GM23338 (cell line): ENCODE data around the gene AKAP13. TPM values are rescaled to one million over a fixed set of nuclear protein-coding genes. Genes with fewer than 3 reads are reported as not detected.

ENCODE experiments used
- ATAC-seq: fragments of 200-7000 bp; cut with Tn5 transposase; 3 replicates; pipeline ENCODE4 v1.9.1; 2020
- DNase-seq: peaks from one replicate; pipeline ENCODE4 v3.0.0-alpha.2; 2015; ENCODE audit warnings: low spot score
- H2AFZ ChIP-seq: fragments of 200-600 bp; sonication (generic); 2 replicates; pipeline ENCODE4 v1.8.0; 2016; ENCODE audit warnings: antibody characterized with exemption, mild to moderate bottlenecking, moderate library complexity
- H3F3A ChIP-seq: fragments of 200-600 bp; sonication (generic); replicated peaks from 2 replicates; pipeline ENCODE4 v1.8.0; 2017; ENCODE audit warnings: antibody characterized with exemption, mixed run types, low read depth
- H3K27ac ChIP-seq: fragments of 200-600 bp; sonication (generic); 2 replicates; pipeline ENCODE4 v1.6.1; 2016; ENCODE audit warnings: low read depth
- H3K27me3 ChIP-seq: fragments of 200-600 bp; sonication (generic); 2 replicates; pipeline ENCODE4 v1.8.0; 2016; ENCODE audit warnings: mild to moderate bottlenecking, mixed run types, moderate library complexity; ENCODE audit not compliant: insufficient read depth
- H3K36me3 ChIP-seq: fragments of 200-600 bp; sonication (generic); 2 replicates; pipeline ENCODE4 v1.8.0; 2016; ENCODE audit warnings: mild to moderate bottlenecking; ENCODE audit not compliant: insufficient read depth
- H3K4me1 ChIP-seq: fragments of 200-600 bp; sonication (generic); 2 replicates; pipeline ENCODE4 v1.8.0; 2016; ENCODE audit warnings: mild to moderate bottlenecking, moderate library complexity; ENCODE audit not compliant: insufficient read depth
- H3K4me2 ChIP-seq: fragments of 200-600 bp; sonication (generic); 2 replicates; pipeline ENCODE4 v1.7.1; 2017; ENCODE audit warnings: mixed run types
- H3K4me3 ChIP-seq: fragments of 200-600 bp; sonication (generic); 2 replicates; pipeline ENCODE4 v1.6.1; 2016; ENCODE audit warnings: mixed run types
- H3K79me2 ChIP-seq: fragments of 200-600 bp; sonication (generic); replicated peaks from 2 replicates; pipeline ENCODE4 v1.8.0; 2017; ENCODE audit warnings: mild to moderate bottlenecking; ENCODE audit not compliant: insufficient read depth
- H3K9me2 ChIP-seq: fragments of 200-600 bp; sonication (generic); 2 replicates; pipeline ENCODE4 v1.8.0; 2017; ENCODE audit not compliant: insufficient read depth
- H4K20me1 ChIP-seq: fragments of 200-600 bp; sonication (generic); replicated peaks from 2 replicates; pipeline ENCODE4 v1.8.0; 2017; ENCODE audit warnings: mild to moderate bottlenecking; ENCODE audit not compliant: insufficient read depth
- H3K27ac Mint-ChIP-seq: 2 replicates; pipeline ENCODE4 v1.8.0; 2020; ENCODE audit warnings: inconsistent platforms, mild to moderate bottlenecking, moderate library complexity, mixed read lengths
- H3K27me3 Mint-ChIP-seq: 3 replicates; pipeline ENCODE4 v1.8.0; 2022; ENCODE audit warnings: low read depth, mild to moderate bottlenecking, moderate library complexity, mixed read lengths, inconsistent platforms; ENCODE audit not compliant: insufficient read depth, poor library complexity
- H3K36me3 Mint-ChIP-seq: 3 replicates; pipeline ENCODE4 v1.8.0; 2021; ENCODE audit warnings: low read depth, mild to moderate bottlenecking, inconsistent platforms, moderate library complexity, mixed read lengths
- H3K4me1 Mint-ChIP-seq: 3 replicates; pipeline ENCODE4 v1.8.0; 2020; ENCODE audit warnings: mild to moderate bottlenecking, inconsistent platforms, mixed read lengths
- H3K4me3 Mint-ChIP-seq: 3 replicates; pipeline ENCODE4 v1.8.0; 2021; ENCODE audit warnings: moderate library complexity, mild to moderate bottlenecking, inconsistent platforms, mixed read lengths
- H3K9me3 Mint-ChIP-seq: 3 replicates; pipeline ENCODE4 v1.8.0; 2020; ENCODE audit warnings: moderate library complexity, mild to moderate bottlenecking, inconsistent platforms, mixed read lengths
- CREB1 ChIP-seq: fragments of 250-450 bp; sonication (Bioruptor Pico); IDR thresholded peaks from 2 replicates; pipeline ENCODE4 v1.5.0; 2020; ENCODE audit warnings: low read depth, mild to moderate bottlenecking, moderate library complexity
- CTCF ChIP-seq, 2 experiments: fragments of 200-600 bp in 1 of 2; sonication (generic) in 1 of 2; conservative IDR thresholded peaks; 2 replicates each; pipeline versions ENCODE4 v1.5.1 to v1.6.1; 2016 to 2017; ENCODE audit warnings: antibody characterized with exemption in 2 of 2, low read depth in 2 of 2, mild to moderate bottlenecking in 2 of 2, moderate library complexity in 1 of 2
- EZH2 ChIP-seq: fragments of 200-600 bp; sonication (generic); IDR thresholded peaks from one replicate; pipeline ENCODE4 v1.8.0; 2017; ENCODE audit warnings: antibody characterized with exemption, mild to moderate bottlenecking, low read depth; ENCODE audit not compliant: unreplicated experiment
- EZH2phosphoT487 ChIP-seq: fragments of 200-600 bp; sonication (generic); IDR thresholded peaks from one replicate; pipeline ENCODE4 v1.8.1; 2018; ENCODE audit warnings: antibody characterized with exemption; ENCODE audit not compliant: unreplicated experiment
- POLR2AphosphoS5 ChIP-seq: IDR thresholded peaks from 2 replicates; pipeline ENCODE4 v1.6.1; 2016; ENCODE audit warnings: antibody characterized with exemption, low read depth
- long read RNA-seq: library from polyadenylated mRNA; unstranded; transcript quantifications from one replicate; pipeline ENCODE4 v2.0.0, GENCODE V29; 2020; ENCODE audit not compliant: unreplicated experiment
- polyA plus RNA-seq: library from polyadenylated mRNA; unstranded; fragments of >200 nt; fragmentation: Nextera tagmentation; extraction: Ambion mirVana; gene quantifications from 2 replicates; pipeline ENCODE4 v1.2.1, GENCODE V29; 2016
- total RNA-seq: library from RNA; depleted of rRNA; stranded (reverse); fragments of >200 nt; shearing (Covaris generic); gene quantifications from 2 replicates; pipeline ENCODE4 v1.2.3, GENCODE V29; 2014; rRNA removed
- TF ChIP-seq, protein P1 (sequence below): IDR thresholded peaks from 2 replicates; pipeline ENCODE4 v1.6.1; 2016; ENCODE audit warnings: antibody characterized with exemption
- TF ChIP-seq, protein P2 (sequence below): fragments of 250-450 bp; sonication (Bioruptor Pico); IDR thresholded peaks from 2 replicates; pipeline ENCODE4 v1.5.0; 2020; ENCODE audit warnings: mild to moderate bottlenecking, moderate library complexity

Gene AKAP13
- total RNA-seq (49.4 and 60.7 TPM in 2 replicates), polyA plus RNA-seq (40.3 and 46.2 TPM in 2 replicates)
- long read RNA-seq, partial matches to known transcripts: 13 of 20 reads
- long read RNA-seq, other reads (novel, unspliced or antisense): 7 of 20 reads

GRCh38 chr15:85380217-85380811 lies at the start of gene AKAP13:
TSS of gene AKAP13 (plus strand) at chr15:85380603. CDS start at chr15:85485721, 105,118 bp downstream.
- H3K4me3 Mint-ChIP-seq: peak within 1 kb of the TSS; percentile 78
- peak within 1 kb of the TSS; percentile 77 for H3K4me3 ChIP-seq
- no peaks in the 10 kb centered on the region for H3K36me3 Mint-ChIP-seq
- peak; percentile 91 for ATAC-seq
- no peaks in the 10 kb centered on the region for H3K9me2 ChIP-seq
- peaks cover 9% of the 10 kb centered on the region; the same call in 1 of the 2 replicates for H3K4me1 ChIP-seq
- peak within 1 kb of the TSS; percentile 75; the same call in 1 of the 2 replicates for H2AFZ ChIP-seq
- peaks cover 3% of the 10 kb centered on the region for H3K27me3 Mint-ChIP-seq
- H3K4me1 Mint-ChIP-seq: peaks cover 28% of the 10 kb centered on the region
- peak within 1 kb of the TSS; percentile 91 for H3K27ac Mint-ChIP-seq
- no peaks in the 10 kb centered on the region for H3K9me3 Mint-ChIP-seq
- DNase-seq: peak; percentile 99
- no peaks in the 10 kb centered on the region for H3K36me3 ChIP-seq
- H3F3A ChIP-seq: no peaks in the 10 kb centered on the region
- TF ChIP-seq POLR2AphosphoS5 (peak; percentile 95), CREB1 (CRISPR knock-in tag) (peak; percentile 41; the same call in 1 of the 2 replicates), EZH2phosphoT487 (no peak), EZH2 (no peak)
- TF ChIP-seq, protein P1, sequence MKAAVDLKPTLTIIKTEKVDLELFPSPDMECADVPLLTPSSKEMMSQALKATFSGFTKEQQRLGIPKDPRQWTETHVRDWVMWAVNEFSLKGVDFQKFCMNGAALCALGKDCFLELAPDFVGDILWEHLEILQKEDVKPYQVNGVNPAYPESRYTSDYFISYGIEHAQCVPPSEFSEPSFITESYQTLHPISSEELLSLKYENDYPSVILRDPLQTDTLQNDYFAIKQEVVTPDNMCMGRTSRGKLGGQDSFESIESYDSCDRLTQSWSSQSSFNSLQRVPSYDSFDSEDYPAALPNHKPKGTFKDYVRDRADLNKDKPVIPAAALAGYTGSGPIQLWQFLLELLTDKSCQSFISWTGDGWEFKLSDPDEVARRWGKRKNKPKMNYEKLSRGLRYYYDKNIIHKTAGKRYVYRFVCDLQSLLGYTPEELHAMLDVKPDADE: no peak
- H3K27me3 ChIP-seq: no peaks in the 10 kb centered on the region
- peaks cover 31% of the 10 kb centered on the region for H4K20me1 ChIP-seq
- peak within 1 kb of the TSS; percentile 96; the same call in 1 of the 2 replicates for H3K27ac ChIP-seq
- peaks cover 42% of the 10 kb centered on the region for H3K79me2 ChIP-seq
- H3K4me2 ChIP-seq: peak within 1 kb of the TSS; percentile 88

DNA sequence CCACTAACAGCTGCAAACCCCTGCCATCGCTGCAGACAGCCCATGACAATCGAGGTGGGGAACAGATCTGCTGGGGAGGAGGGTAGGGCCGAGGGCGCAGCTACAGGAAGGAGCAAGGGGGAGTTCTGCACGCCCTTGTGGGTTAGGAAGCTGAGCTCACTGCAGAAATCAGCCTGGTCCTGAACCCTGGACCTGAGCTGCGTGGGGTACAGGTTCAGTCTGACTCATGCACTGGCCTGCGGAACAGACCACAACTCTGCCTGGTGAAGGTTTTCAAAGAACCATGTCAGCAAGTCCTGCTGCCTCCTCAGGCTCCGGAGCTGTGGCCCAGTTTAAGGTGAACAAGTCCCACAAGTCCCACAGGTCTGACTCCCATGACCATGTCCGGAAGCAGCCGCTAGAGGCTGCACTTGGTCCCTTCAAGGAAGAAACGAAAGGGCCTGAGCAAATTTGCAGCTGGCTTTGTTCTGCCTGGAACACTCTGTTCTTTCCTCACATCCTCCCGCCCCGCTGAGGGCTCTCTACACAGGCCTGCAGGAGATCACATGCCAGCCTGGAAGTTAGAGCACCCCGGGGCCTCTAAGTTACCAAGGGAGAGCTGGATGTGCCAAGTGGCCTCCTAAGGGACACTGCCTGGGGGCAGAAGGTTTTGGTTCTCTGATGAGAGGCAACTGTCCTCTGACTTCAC lies 49.4 kb upstream of the AKAP13 start:
- Histone ChIP-seq H3K9me2 (no peaks in the 10 kb centered on the region), H3K4me1 (peaks cover 11% of the 10 kb centered on the region; the same call in 1 of the 2 replicates), H3K4me2 (no peak overlapping the region), H2AFZ (peak overlapping the region; percentile 89), H3K27ac (no peak overlapping the region), H3K79me2 (no peaks in the 10 kb centered on the region), H3K4me3 (no peak overlapping the region), H3K27me3 (no peaks in the 10 kb centered on the region), H3K36me3 (no peaks in the 10 kb centered on the region), H3F3A (no peaks in the 10 kb centered on the region), H4K20me1 (no peaks in the 10 kb centered on the region)
- Mint-ChIP-seq H3K4me1 (peaks cover 25% of the 10 kb centered on the region), H3K36me3 (no peaks in the 10 kb centered on the region), H3K9me3 (no peaks in the 10 kb centered on the region), H3K27ac (no peak overlapping the region), H3K4me3 (no peak overlapping the region), H3K27me3 (peaks cover 2% of the 10 kb centered on the region)
- DNase-seq (peak; percentile 93), ATAC-seq (peak; percentile 97)
- TF ChIP-seq EZH2phosphoT487 (no peak), CTCF (conservative IDR thresholded peaks at IDR 0.05; ENCODE audit: low read depth in 2 of 2) (peak; percentile 70 to 90), EZH2 (no peak)
- TF ChIP-seq, protein P2, sequence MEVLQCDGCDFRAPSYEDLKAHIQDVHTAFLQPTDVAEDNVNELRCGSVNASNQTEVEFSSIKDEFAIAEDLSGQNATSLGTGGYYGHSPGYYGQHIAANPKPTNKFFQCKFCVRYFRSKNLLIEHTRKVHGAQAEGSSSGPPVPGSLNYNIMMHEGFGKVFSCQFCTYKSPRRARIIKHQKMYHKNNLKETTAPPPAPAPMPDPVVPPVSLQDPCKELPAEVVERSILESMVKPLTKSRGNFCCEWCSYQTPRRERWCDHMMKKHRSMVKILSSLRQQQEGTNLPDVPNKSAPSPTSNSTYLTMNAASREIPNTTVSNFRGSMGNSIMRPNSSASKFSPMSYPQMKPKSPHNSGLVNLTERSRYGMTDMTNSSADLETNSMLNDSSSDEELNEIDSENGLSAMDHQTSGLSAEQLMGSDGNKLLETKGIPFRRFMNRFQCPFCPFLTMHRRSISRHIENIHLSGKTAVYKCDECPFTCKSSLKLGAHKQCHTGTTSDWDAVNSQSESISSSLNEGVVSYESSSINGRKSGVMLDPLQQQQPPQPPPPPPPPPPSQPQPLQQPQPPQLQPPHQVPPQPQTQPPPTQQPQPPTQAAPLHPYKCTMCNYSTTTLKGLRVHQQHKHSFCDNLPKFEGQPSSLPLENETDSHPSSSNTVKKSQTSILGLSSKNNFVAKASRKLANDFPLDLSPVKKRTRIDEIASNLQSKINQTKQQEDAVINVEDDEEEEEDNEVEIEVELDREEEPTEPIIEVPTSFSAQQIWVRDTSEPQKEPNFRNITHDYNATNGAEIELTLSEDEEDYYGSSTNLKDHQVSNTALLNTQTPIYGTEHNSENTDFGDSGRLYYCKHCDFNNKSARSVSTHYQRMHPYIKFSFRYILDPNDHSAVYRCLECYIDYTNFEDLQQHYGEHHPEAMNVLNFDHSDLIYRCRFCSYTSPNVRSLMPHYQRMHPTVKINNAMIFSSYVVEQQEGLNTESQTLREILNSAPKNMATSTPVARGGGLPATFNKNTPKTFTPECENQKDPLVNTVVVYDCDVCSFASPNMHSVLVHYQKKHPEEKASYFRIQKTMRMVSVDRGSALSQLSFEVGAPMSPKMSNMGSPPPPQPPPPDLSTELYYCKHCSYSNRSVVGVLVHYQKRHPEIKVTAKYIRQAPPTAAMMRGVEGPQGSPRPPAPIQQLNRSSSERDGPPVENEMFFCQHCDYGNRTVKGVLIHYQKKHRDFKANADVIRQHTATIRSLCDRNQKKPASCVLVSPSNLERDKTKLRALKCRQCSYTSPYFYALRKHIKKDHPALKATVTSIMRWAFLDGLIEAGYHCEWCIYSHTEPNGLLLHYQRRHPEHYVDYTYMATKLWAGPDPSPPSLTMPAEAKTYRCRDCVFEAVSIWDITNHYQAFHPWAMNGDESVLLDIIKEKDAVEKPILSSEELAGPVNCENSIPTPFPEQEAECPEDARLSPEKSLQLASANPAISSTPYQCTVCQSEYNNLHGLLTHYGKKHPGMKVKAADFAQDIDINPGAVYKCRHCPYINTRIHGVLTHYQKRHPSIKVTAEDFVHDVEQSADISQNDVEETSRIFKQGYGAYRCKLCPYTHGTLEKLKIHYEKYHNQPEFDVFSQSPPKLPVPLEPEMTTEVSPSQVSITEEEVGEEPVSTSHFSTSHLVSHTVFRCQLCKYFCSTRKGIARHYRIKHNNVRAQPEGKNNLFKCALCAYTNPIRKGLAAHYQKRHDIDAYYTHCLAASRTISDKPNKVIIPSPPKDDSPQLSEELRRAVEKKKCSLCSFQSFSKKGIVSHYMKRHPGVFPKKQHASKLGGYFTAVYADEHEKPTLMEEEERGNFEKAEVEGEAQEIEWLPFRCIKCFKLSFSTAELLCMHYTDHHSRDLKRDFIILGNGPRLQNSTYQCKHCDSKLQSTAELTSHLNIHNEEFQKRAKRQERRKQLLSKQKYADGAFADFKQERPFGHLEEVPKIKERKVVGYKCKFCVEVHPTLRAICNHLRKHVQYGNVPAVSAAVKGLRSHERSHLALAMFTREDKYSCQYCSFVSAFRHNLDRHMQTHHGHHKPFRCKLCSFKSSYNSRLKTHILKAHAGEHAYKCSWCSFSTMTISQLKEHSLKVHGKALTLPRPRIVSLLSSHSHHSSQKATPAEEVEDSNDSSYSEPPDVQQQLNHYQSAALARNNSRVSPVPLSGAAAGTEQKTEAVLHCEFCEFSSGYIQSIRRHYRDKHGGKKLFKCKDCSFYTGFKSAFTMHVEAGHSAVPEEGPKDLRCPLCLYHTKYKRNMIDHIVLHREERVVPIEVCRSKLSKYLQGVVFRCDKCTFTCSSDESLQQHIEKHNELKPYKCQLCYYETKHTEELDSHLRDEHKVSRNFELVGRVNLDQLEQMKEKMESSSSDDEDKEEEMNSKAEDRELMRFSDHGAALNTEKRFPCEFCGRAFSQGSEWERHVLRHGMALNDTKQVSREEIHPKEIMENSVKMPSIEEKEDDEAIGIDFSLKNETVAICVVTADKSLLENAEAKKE: peak; percentile 76; the same call in 1 of the 2 replicates
